ENCODE measurements around the gene SOD1. TPM values are rescaled to one million over a fixed set of nuclear protein-coding genes. Genes with fewer than 3 reads are reported as not detected.

SOD1 gene
- polyA plus RNA-seq, 1 donor from 2014 or later, result 449 TPM

DNA sequence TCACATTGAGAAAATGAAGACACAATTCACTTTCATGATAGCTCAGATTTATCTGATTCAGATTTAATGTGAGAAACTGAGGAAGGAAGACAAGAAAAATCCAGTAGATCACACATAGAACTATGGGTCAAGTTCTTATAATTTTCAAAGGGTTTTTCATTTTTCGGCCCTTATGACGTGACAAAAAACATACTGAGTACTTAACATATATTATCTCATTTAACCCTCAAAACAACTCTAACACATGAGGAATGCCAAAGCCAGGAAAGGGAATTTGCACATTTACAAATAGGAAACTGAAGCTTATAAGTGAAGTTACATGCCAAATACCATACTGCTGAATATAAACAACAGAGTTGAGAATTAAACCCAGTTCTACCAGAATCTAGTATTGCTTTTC lies 27.6 kb downstream of the SOD1 start:
- Histone ChIP-seq H3K36me3 (ENCODE audit: insufficient read depth, low read length) (peaks cover 22% of the 10 kb centered on the region), H3K27me3 (ENCODE audit: insufficient read depth, low read depth, low read length) (no peaks in the 10 kb centered on the region)

DNA sequence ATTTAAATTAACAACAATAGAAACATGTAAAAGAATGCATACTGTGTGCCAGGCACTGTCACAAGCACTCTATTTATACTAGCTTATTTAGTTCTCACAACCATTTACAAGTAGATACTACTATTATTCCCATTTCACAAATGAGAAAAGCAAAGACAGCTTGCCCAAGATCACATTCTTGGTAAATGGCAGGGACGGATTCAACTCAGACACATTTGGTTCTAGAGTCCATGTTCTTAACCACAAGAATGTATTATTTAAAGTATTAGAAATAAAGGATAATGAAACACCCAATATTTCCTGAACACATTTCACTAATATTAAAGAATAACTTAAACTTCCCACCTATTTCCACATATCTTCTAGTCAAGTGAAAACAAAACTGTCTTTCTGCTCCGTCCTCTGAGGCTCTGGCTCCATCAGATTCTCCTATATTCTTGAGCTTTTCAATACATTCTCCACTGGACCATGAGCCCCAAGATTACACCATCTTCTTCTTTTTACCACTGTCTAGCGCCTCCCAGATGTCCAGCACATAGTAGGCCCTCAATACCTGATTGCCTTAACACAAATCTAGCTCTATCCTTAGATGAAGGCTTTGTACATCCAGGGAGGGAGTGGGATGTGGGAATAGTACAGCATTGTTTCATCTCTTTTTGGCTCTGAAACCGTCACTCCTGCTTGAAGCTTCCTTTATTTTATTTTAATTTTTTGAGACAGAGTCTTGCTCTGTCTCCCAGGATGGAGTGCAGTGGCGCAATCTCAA lies 29.3 kb downstream of the SOD1 start:
- Histone ChIP-seq H3K27me3 (ENCODE audit: insufficient read depth, low read depth, low read length) (no peaks in the 10 kb centered on the region), H3K4me3 (ENCODE audit: low read length) (no peak overlapping the region), H3K9ac (ENCODE audit: low read length) (no peak overlapping the region), H3K9me3 (ENCODE audit: low read length) (no peaks in the 10 kb centered on the region), H3K79me2 (replicated peaks; ENCODE audit: insufficient read depth, low read length) (no peaks in the 10 kb centered on the region), H3K9me2 (ENCODE audit: insufficient read depth, low read length) (no peaks in the 10 kb centered on the region), H2AFZ (ENCODE audit: low read depth, low read length) (no peak overlapping the region), H3F3A (ENCODE audit: insufficient read depth, low read length, poor library complexity, severe bottlenecking) (no peaks in the 10 kb centered on the region), H3K27ac (ENCODE audit: low read length) (no peak overlapping the region), H3K36me3 (ENCODE audit: insufficient read depth, low read length) (peaks cover 33% of the 10 kb centered on the region), H3K4me2 (ENCODE audit: low read length) (no peak overlapping the region), H4K20me1 (ENCODE audit: insufficient read depth) (no peaks in the 10 kb centered on the region)
- no peak for TF ChIP-seq MXI1 (conservative IDR thresholded peaks at IDR 0.05; ENCODE audit: poor library complexity, severe bottlenecking)
- TF ChIP-seq TAF1 (IDR thresholded peaks at IDR 0.05; ENCODE audit: low read depth), result no peak
- no peak for TF ChIP-seq EP300 (conservative IDR thresholded peaks at IDR 0.05; ENCODE audit: poor library complexity, severe bottlenecking)
- TF ChIP-seq CTCF (IDR thresholded peaks at IDR 0.05; ENCODE audit: poor library complexity, severe bottlenecking), result no peak
- no peak for TF ChIP-seq RAD21 (conservative IDR thresholded peaks at IDR 0.05)
- no peak for TF ChIP-seq POLR2AphosphoS5 (IDR thresholded peaks at IDR 0.05)
- TF ChIP-seq, protein P1, sequence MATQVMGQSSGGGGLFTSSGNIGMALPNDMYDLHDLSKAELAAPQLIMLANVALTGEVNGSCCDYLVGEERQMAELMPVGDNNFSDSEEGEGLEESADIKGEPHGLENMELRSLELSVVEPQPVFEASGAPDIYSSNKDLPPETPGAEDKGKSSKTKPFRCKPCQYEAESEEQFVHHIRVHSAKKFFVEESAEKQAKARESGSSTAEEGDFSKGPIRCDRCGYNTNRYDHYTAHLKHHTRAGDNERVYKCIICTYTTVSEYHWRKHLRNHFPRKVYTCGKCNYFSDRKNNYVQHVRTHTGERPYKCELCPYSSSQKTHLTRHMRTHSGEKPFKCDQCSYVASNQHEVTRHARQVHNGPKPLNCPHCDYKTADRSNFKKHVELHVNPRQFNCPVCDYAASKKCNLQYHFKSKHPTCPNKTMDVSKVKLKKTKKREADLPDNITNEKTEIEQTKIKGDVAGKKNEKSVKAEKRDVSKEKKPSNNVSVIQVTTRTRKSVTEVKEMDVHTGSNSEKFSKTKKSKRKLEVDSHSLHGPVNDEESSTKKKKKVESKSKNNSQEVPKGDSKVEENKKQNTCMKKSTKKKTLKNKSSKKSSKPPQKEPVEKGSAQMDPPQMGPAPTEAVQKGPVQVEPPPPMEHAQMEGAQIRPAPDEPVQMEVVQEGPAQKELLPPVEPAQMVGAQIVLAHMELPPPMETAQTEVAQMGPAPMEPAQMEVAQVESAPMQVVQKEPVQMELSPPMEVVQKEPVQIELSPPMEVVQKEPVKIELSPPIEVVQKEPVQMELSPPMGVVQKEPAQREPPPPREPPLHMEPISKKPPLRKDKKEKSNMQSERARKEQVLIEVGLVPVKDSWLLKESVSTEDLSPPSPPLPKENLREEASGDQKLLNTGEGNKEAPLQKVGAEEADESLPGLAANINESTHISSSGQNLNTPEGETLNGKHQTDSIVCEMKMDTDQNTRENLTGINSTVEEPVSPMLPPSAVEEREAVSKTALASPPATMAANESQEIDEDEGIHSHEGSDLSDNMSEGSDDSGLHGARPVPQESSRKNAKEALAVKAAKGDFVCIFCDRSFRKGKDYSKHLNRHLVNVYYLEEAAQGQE (IDR thresholded peaks at IDR 0.05; ENCODE audit: borderline replicate concordance), result no peak
- TF ChIP-seq SMC3 (conservative IDR thresholded peaks at IDR 0.05; ENCODE audit: poor library complexity), result no peak
- TF ChIP-seq EZH2 (IDR thresholded peaks at IDR 0.05; ENCODE audit: borderline replicate concordance, insufficient read depth, low read length, poor library complexity, severe bottlenecking), result no peak

More for the DNA sequence above, 27.6 kb downstream of the SOD1 start:
- H3K9me3 ChIP-seq (ENCODE audit: low read length), result no peaks in the 10 kb centered on the region
- H3K79me2 ChIP-seq (replicated peaks; ENCODE audit: insufficient read depth, low read length), result no peaks in the 10 kb centered on the region
- no peak overlapping the region for H3K4me3 ChIP-seq (ENCODE audit: low read length)
- no peaks in the 10 kb centered on the region for H4K20me1 ChIP-seq (ENCODE audit: insufficient read depth)
- no peak overlapping the region for H3K4me2 ChIP-seq (ENCODE audit: low read length)
- no peaks in the 10 kb centered on the region for H3K9me2 ChIP-seq (ENCODE audit: insufficient read depth, low read length)
- H3K27ac ChIP-seq (ENCODE audit: low read length), result no peak overlapping the region
- no peak for TF ChIP-seq EP300 (conservative IDR thresholded peaks at IDR 0.05; ENCODE audit: poor library complexity, severe bottlenecking)
- TF ChIP-seq CTCF (IDR thresholded peaks at IDR 0.05; ENCODE audit: poor library complexity, severe bottlenecking), result no peak
- H2AFZ ChIP-seq (ENCODE audit: low read depth, low read length), result no peak overlapping the region
- H3K9ac ChIP-seq (ENCODE audit: low read length), result no peak overlapping the region
- H3F3A ChIP-seq (ENCODE audit: insufficient read depth, low read length, poor library complexity, severe bottlenecking), result no peaks in the 10 kb centered on the region
